HG03442 (cell line): ENCODE results near the gene SPATA16.

Experiments
- ATAC-seq: cut with Tn5 transposase; IDR thresholded peaks from one replicate; pipeline ENCODE4 v1.9.1; 2021; ENCODE audit warnings: mild to moderate bottlenecking, moderate library complexity; ENCODE audit not compliant: unreplicated experiment

The SPATA16 gene

DNA sequence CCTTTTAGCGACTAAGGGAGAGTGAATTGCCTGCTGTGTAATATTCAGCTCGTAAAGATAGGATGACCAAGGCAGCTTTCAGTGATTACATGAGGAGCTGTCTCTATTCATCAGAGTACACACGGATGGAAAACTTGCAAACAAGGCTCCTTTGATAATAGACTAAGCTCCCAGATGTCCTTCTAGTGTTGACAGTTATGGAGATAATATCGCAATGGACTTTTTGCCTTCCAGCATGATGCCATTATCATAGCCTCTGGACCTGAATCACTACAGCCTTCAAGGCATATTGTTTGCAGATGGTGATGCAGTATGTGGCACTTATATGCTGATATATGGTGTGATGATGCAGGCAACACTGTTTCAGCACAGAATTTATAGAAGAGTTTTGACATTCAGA, 296.6 kb downstream of the SPATA16 start:
- no peak for ATAC-seq

DNA sequence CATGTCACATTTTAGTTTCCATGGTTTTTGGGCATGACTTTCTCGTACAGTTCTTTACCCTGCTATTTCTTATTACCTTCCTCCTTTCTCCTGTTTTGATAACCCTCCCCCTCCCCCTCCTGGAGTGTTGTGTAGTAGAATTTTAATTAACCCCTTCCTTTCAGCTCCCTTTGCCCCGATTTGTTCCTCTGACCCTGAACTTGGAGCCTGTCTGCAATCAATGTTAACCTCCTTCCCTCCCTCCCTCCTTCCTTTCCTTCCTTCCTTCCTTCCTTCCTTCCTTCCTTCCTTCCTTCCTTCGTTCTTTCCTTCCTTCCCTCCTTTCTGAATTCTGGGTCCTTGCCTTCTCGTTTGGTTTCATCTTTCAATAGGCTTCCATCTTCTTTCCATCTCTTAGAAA, 300.1 kb downstream of the SPATA16 start:
- ATAC-seq, result no peak

DNA sequence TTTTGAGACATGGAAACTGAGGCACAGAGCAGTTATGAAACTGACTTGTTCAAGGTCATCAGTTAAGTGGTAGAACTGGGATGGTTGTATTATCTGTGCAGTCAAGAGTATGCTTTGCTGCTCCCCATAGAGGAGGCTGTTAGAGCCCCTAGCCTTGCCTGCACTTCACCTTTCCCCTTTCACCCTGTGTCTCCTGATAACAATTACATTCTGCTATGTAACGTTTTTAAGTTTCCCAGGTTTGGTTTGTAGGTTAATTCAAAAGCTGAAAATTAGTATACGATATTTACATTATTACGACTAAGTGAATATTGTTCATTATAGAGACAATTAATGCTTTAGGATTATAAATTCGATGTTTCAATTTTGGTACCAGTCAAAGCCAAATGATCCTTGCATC, 300.6 kb downstream of the SPATA16 start:
- no peak for ATAC-seq

- ATAC-seq, result no peak
Measured at GRCh38 chr3:172839679-172840078, 301.4 kb downstream of the SPATA16 start.
